HG03457 (cell line): Measurements from ENCODE around the gene CYREN.
"Not testable (repeated sequence)": the region's sequence is repeated elsewhere in the genome, so short reads cannot be mapped to it uniquely, and the experiment has no call there.

Source experiments
- ATAC-seq: cut with Tn5 transposase; IDR thresholded peaks from one replicate; pipeline ENCODE4 v1.9.1; 2021; ENCODE audit warnings: moderate number of reproducible peaks; ENCODE audit not compliant: unreplicated experiment

Gene CYREN

DNA sequence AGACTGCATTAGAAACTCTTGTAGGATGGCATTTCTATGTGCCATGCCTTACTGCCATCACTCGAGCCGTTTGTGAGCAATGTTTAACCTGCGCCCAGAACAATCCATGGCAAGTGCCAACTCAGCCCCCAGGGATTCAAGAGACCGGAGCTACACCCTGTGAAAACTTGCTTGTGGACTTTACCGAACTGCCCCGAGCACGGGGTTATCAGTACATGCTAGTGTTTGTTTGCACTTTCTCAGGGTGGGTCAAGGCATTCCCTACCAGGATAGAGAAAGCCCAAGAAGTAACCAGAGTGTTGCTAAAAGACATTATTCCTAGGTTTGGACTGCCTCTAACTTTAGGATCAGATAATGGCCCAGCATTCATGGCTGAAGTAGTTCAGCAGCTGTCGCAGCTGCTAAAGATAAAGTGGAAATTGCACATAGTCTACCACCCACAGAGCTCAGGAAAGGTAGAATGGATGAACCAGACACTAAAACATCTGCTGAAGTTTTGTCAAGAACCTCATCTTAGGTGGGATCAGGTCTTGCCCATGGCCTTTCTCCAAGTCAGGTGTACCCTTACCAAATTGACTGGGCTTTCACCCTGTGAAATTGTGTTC is 8.9 kb upstream of the CYREN start:
- ATAC-seq = no peak

DNA sequence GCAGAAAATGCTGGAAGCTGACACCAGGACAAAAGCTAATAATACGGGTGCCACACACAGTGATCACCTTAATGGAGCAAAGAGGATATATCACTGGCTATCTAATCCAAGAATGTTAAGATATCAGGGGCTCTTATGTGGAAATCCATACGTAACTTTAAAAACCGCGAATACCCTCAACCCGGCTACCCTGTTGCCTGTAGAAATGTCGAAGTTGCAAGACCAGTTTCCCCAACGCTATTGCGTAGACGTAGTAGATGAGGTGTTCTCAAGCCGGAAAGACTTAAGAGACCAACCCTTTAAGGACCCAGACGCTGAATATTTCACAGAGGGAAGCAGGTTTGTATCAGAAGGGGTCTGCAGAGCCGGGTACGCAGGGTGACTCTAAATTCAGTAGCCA is 7.9 kb upstream of the CYREN start:
- ATAC-seq = no peak

DNA sequence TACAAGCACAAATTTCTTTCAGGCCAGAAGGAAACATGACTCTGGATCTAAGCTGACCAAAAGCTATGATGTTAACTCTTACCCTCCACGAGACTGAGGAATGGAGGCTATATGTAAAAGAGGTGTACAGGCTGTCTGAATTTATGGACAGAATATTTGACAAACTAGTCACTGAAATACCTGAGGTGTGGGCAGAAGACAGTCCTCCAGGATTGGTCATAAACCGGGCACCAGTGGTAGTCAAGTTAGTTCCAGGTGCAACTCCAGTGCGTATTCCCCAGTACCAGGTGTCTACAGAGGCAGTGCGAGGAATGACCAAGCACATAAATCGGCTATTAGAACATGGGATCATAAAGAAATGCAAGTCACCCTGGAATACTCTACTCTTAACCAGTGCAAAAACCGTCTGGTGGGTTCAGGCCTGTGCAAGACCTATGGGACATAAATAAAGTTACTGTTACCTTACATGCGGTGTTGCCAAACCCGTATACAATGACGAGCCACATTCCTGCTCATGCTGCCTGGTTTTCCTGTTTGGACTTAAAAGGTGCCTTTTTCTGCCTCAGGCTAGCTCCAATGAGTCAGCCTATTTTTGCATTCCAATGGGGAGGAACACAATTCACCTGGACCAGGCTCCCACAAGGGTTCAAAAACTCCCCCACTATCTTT is 6.7 kb upstream of the CYREN start:
- ATAC-seq = no peak

DNA sequence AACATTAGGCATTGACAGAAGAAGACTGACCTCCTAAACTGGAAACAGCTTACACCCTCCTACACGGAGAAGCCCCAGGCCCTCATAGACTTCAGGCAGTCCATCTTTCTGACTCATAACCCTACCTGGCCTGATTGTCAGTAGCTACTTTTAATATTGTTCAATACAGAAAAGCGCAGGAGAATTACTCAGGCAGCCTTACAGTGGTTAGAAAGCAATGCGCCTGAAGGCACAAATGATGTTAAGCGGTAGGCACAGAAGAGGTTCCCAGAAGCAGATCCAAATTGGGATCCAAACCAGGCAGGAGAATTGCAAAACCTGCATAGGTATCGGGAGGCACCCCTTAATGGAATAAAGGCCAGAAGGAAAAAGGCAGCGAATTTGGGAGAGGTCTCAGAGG is 5.4 kb upstream of the CYREN start:
- ATAC-seq = no peak

DNA sequence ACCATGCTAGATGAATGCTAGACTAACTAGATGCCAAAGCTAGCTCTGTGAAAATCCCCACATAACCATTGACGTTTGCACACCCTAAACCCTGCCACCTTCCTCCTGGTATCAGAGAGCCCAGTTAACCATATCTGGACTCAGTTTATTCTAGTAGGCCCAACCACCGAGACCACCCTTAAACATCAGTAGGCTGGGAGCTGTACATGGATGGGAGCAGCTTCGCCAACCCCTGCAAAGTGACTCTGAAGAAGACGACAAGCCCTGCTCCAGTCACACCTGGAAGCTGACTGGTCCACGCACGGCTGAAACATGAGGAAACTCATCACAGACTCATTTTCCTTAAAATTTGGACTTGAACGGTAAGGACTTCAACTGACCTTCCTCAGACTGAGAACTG is 4.4 kb upstream of the CYREN start:
- no peak for ATAC-seq

DNA sequence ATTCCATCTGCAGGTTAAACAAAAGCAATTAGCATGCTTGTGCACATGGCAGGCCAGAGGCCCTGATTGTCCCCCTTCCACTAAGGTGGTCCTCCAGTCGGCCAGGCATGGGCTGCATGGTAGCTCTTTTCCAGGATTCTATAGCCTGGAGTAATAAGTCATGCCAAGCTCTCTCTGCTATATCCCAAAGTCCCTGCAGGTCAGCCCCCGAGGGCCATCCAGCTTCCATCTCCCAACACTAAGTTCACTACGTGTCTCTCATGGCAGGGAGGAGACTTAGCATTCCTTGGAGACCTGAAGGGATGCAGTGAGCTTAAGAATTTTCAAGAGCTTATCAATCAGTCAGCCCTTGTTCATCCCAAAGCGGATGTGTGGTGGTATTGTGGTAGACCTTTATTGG is 3.4 kb upstream of the CYREN start:
- ATAC-seq = not testable (repeated sequence)

DNA sequence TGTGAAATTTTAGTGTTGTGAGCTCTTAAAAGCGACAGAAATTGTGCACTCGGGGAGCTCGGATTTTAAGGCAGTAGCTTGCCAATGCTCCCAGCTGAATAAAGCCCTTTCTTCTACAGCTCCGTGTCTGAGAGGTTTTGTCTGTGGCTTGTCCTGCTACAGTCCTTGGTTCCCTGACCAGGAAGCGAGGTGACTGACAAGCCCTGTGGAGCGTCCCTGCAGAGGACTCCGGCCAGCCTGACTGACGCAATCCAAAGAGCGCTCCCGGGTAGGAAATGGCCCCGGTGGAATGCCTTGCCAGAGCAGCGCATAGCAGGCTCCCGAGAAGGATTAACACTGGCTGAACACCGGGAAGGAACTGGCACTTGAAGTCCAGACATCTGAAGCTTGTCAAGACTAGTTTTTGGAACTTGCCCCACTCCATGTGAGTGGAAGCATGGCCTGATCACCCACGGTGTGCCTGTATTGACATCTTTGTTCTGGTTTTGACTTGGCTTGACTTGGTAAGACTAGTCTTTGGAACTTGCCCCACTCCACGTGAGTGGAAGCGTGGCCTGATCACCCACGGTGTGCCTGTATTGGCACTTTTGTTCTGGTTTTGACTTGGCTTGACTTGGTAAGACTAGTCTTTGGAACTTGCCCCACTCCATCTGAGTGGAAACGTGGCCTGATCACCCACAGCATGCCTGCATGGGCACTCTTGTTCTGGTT is 1.2 kb upstream of the CYREN start:
- not testable (repeated sequence) for ATAC-seq

DNA sequence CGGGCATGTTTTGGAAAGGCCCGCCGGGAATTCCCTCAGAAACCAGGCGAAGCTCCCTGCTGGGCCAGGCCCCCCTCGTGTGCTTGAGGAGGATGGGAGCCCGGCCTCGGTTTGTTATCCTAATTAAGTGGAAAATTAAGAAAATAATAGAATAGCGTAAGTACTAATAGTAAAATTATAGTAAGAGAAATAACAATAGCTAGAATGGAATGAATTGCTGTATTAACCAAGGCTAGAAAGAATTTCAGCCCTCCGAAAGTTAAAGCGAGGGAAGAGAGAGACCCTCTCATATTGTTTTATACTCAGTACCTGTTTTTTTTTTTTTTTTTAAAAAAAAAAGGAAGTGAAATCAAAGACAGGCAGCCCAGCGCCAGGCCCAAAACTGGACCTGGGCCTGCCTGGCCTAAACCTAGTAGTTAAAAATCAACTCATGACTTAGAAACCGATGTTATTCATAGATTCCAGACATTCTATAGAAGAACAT is 533 bp upstream of the CYREN start:
- ATAC-seq = peak; percentile 22

DNA sequence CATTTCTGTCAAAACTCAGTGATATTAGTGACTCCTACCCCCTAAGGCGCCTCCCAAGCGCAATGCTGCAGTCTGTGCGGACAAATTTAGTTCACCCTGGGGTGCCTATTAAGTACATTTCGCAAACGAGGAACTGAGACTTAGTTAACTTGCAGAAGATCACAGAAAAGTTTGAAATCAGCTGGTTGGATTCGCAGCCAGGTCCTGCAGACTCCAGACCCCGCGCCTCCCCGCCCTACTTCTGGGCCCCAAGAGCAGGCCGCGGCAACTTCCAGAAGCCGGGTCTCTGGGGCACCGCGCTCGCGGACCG is 588 bp downstream of the CYREN start:
- ATAC-seq = peak; percentile 13

DNA sequence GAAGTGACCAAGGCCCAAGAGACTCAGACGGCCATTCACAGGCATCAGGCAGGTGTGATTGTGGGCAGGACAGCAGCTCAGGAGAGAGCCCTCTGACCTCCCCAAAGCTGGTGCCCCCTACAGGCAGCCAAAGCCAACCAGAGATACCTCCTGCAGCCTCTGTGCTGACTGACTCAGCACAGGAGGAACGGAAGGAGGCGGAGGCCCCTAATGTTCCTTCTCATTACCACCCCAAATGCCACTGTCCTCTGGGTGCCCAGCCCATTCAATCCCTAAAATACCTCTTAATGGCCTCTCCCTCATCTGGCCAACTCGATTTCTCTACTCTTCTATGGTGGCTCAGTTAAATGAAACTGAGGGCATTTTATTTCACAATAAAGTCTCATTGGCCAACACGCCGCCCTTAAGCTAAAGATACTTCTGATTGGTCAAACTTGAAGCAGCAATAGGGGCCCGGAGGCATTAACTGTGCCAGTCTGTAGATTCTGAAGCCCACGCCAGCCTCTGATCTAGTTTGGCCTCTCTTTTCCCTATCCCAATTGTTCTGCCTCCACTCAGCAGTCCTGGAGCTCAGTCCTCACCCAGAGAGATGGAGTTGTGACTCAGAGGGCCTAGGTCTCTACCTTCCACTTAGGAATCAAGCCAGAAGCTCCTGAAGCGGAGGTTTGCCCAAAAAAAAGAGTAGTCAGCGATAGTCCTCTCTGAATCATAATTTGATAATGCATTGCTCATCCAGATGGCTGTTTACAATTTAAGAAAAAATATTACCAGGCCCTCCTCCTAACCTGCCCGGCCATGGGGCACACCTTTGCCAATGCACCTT is 1.2 kb downstream of the CYREN start:
- peak; percentile 25 for ATAC-seq

DNA sequence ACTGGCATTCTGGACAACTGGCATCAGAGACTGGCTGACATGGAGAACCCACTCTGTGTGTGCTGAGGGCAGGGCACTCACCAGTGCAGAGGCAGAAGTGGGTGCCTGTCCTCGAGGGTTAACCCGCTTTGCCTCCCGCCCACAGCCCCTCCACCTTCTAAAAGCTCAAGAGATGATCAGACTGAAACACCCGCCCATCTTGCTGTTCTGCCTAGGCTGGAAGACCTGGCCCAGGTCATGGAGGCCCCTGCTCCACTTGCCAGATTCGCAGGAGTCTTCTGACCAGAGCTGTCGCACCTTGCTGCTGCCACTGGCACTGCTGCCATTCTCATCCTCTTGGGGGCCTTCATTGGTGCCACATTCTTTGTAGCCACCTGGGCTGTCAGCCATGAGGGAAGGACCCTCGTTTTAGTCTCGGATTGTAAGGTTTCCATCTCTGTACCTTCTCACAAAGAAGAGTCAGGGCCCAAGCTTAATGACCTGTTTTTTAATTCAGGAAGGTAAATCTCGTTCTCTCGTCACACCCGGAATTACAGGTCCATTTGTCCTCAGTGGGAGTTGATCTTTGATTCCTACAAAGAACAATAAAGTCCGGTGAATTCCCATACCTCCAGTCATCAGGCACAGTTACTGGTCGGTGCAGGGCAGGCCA is 1.9 kb downstream of the CYREN start:
- ATAC-seq = no peak

DNA sequence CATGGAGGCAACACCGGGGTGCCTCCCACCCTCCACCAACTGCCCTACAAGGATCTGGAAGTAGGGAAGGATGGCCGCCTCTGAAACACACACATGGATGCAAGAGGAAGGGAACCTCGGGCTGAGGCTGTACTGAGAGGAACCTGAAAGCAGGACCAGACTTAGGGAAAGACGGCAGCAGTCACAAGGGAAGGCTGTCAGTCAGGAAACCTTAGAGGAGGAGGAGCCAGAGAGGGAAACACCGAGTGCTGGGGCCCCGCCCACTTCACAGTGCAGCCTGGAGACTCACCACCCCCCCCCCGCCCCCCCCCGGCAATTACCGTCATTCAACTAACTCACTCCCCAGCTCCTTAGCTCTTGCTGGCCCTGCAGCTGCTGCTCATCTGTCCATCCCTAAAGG is 2.5 kb downstream of the CYREN start:
- ATAC-seq = no peak

DNA sequence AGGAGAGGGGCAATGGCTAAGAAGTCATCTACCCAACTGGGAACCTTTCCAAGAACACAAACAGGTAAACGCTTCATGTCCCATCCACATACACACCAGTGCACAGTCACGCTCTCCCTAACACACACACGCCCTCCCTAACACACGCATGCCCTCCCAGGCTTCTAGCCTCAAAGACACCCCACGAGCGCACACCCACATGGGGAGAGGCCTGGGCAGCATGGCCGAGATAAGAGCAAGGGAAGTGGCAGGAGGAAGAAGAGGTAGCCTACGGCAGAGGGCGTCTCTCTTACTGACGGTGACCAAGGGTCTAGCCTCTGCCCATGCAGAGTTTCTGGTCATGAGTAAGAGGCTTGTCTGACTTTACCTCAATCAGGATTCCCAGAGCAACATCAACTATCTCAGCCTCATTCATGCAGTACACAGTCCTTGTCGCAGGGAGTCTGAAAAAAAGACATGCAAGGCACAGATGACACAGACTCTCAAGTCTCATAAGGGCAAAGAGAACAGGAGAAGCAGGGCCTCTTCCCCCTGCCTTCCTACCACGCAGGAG is 3.1 kb downstream of the CYREN start:
- ATAC-seq = no peak

DNA sequence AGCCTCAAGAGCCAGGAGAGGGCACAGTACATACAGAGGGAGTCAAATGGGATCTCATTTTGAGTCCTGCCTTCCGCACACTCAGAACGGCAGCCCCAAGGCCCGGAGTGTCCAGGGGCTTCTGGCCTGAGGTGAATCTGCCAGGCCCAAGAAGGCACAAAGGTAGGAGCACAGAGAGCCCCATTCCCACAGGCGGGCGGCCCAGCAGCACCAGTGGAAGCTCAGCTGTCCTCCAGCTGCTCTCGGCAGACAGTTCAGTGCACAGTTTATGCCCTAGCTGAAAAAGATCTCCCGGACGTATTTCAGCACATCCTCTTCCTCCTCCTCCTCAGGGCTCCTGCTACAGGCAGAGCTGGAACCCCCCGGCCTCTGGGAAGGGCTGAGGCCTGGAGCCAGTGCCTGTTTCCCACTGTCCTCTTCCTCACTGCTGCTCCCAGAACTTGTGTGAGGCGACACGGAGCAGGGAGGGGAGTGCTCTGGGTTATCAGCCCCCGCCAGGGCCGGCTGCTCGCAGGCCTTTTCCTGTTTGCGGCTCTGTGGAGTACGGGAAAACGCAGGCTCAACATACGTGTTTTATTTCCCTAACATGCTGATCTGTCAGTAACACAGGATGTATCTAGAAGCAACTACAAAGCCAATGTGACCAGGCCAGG is 4.0 kb downstream of the CYREN start:
- no peak for ATAC-seq

DNA sequence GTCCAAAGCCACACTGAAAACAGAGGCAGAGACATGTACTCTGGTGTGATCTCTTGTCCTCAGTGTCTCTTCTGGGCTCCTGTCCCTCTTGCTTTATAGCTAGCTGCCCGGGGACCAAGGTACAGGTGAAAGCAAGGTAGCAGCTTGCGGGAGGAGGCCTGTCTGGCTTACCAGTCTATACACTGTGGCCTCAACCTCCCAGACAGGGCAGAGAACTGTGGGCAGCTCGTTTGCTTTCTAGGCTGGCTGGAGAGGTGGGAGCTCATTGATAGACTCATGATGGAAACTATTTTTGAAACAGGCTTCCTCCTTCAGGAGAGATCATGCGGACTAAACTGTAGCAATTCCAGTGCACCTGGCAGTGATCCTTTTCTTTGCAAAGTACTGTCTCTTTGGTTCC is 4.6 kb downstream of the CYREN start:
- no peak for ATAC-seq

DNA sequence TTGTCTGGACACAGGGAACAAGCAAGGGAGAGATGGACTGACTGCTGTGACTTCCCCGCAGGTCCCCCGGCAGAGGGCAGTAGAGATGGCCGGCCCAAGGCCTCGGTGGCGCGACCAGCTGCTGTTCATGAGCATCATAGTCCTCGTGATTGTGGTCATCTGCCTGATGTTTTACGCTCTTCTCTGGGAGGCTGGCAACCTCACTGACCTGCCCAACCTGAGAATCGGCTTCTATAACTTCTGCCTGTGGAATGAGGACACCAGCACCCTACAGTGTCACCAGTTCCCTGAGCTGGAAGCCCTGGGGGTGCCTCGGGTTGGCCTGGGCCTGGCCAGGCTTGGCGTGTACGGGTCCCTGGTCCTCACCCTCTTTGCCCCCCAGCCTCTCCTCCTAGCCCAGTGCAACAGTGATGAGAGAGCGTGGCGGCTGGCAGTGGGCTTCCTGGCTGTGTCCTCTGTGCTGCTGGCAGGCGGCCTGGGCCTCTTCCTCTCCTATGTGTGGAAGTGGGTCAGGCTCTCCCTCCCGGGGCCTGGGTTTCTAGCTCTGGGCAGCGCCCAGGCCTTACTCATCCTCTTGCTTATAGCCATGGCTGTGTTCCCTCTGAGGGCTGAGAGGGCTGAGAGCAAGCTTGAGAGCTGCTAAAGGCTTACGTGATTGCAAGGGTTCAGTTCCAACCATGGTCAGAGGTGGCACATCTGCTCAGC is 6.0 kb downstream of the CYREN start:
- no peak for ATAC-seq

DNA sequence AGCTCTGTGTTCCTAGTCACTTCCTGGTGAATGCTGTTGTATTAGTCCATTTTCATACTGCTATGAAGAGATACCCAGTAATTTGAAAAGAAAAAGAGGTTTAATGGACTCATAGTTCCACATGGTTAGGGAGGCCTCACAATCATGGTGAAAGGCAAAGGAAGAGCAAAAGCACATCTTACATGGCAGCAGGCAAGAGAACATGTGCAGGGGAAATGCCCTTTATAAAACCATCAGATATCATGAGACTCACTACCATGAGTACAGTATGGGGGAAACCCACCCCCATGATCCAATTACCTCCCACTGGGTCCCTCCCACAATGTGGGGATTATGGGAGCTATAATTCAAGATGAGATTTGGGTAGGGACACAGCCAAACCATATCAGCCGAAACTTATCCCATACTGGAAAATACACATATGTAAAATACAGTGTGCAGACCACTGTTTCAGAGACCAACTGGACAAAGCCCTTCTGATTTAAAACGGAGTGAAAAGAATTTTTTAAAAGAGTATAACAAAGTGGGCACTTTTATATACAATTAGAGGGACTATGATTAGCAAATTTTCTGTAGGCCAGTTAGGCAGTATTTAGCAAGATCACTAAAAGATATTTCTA is 8.0 kb downstream of the CYREN start:
- no peak for ATAC-seq

DNA sequence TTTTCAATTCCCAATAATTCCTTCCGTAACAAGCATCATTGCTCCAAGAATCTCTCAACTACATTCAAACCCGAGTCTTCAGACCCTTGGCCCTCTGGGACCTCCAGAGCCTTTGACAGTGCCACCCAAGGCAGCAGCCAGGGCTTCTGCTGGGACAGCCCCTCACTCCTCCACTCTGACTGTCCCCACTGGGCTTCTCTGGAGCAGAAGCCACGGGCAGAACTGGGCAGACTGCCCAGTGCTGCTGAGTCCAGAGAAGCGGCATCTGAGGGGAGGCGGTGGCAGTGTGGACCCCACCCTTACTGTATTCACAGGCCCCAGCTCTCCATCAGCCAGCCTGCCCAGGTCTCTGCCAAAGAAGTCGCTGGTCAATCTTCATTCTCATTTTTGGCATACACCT is 8.8 kb downstream of the CYREN start:
- no peak for ATAC-seq
